Endothelial cell of umbilical vein (primary cell): ENCODE measurements around the gene WEE2. TPM values are rescaled to one million over a fixed set of nuclear protein-coding genes. Genes with fewer than 3 reads are reported as not detected.

Source experiments
- BruUV-seq: library from RNA; stranded (reverse); fragments of 400-500 nt; replicated peaks from 2 replicates; lab custom pipeline; 2021; lab: Mats Ljungman, UMichigan
- CTCF ChIA-PET: fragments of 300-600, 350-600 bp; sonication (Branson Sonifier 250); formaldehyde crosslinking; loops from one replicate; lab custom pipeline; 2021; ENCODE audit warnings: antibody characterized with exemption, inconsistent platforms; lab: Charles Lee
- POLR2A ChIA-PET: fragments of 300-600, 350-600 bp; sonication (Branson Sonifier 250); formaldehyde crosslinking; loops from one replicate; lab custom pipeline; 2021; ENCODE audit warnings: antibody characterized with exemption, inconsistent platforms; lab: Charles Lee
- DNase-seq: peaks from one replicate; pipeline ENCODE4 v3.0.0-alpha.2; 2011; ENCODE audit warnings: low read depth, low spot score
- FAIRE-seq: peaks from 2 replicates; lab custom pipeline; 2011; peaks lifted over from hg19 to GRCh38; lab: Jason Lieb, UNC
- H2AFZ ChIP-seq: 2 replicates; pipeline ENCODE4 v1.6.0; 2012; ENCODE audit warnings: low read depth, low read length, control low read depth, inconsistent platforms
- H3K27ac ChIP-seq: 2 replicates; pipeline ENCODE4 v1.5.1; 2011; ENCODE audit warnings: low read depth, mild to moderate bottlenecking, control low read depth, low read length, moderate library complexity; ENCODE audit not compliant: insufficient read depth
- H3K27me3 ChIP-seq, 2 experiments: 2 replicates each; pipeline versions ENCODE4 v1.6.0 to v1.6.1; 2011; ENCODE audit warnings: low read length in 2 of 2, mixed read lengths in 1 of 2; ENCODE audit not compliant: control insufficient read depth in 2 of 2, insufficient read depth in 2 of 2
- H3K36me3 ChIP-seq, 2 experiments: 2 replicates in 1 of 2; 3 replicates in 1 of 2; pipeline ENCODE4 v1.5.1; 2011; ENCODE audit warnings: low read length in 2 of 2, mild to moderate bottlenecking in 1 of 2, moderate library complexity in 1 of 2; ENCODE audit not compliant: control insufficient read depth in 2 of 2, insufficient read depth in 2 of 2; ENCODE audit errors: extremely low read depth in 1 of 2
- H3K4me1 ChIP-seq: 3 replicates; pipeline ENCODE4 v1.5.1; 2011; ENCODE audit warnings: mild to moderate bottlenecking, low read length; ENCODE audit not compliant: control insufficient read depth, insufficient read depth; ENCODE audit errors: extremely low read depth
- H3K4me2 ChIP-seq: 2 replicates; pipeline ENCODE4 v1.6.1; 2011; ENCODE audit warnings: low read length, control low read depth, mixed read lengths; ENCODE audit not compliant: insufficient read depth
- H3K4me3 ChIP-seq, 3 experiments: fragments of 200-600 bp in 1 of 3; sonication (generic), shearing (Covaris generic) in 1 of 3; replicated peaks in 1 of 3; 2 replicates each; pipeline ENCODE4 v1.5.1; 2011 to 2016; ENCODE audit warnings: control low read depth in 3 of 3, low read length in 3 of 3, mild to moderate bottlenecking in 2 of 3, inconsistent platforms in 1 of 3, low read depth in 1 of 3, moderate library complexity in 1 of 3; ENCODE audit not compliant: insufficient read depth in 1 of 3
- H3K79me2 ChIP-seq: 2 replicates; pipeline ENCODE4 v1.6.0; 2012; ENCODE audit warnings: low read length, inconsistent platforms; ENCODE audit not compliant: control insufficient read depth, insufficient read depth
- H3K9ac ChIP-seq: replicated peaks from 2 replicates; pipeline ENCODE3; 2011; ENCODE audit warnings: low read length, control low read depth; ENCODE audit not compliant: insufficient read depth; ENCODE audit errors: extremely low read depth
- H3K9me1 ChIP-seq: replicated peaks from 3 replicates; pipeline ENCODE4 v1.6.0; 2011; ENCODE audit warnings: mild to moderate bottlenecking, low read length; ENCODE audit not compliant: control insufficient read depth, insufficient read depth; ENCODE audit errors: extremely low read depth
- H3K9me3 ChIP-seq: replicated peaks from 2 replicates; pipeline ENCODE4 v1.5.1; 2012; ENCODE audit warnings: low read length, inconsistent platforms; ENCODE audit not compliant: control insufficient read depth, insufficient read depth
- H4K20me1 ChIP-seq: replicated peaks from 2 replicates; pipeline ENCODE3; 2011; ENCODE audit warnings: mild to moderate bottlenecking, low read length; ENCODE audit not compliant: control insufficient read depth, insufficient read depth; ENCODE audit errors: extremely low read depth
- EZH2 ChIP-seq: IDR thresholded peaks from 2 replicates; pipeline ENCODE4 v1.6.1; 2012; ENCODE audit warnings: borderline replicate concordance, low read depth, mild to moderate bottlenecking, moderate library complexity, low read length, inconsistent platforms; ENCODE audit not compliant: severe bottlenecking
- FOS ChIP-seq: IDR thresholded peaks from 2 replicates; pipeline ENCODE4 v1.6.1; 2011; ENCODE audit warnings: mild to moderate bottlenecking, low read length, moderate library complexity, borderline replicate concordance; ENCODE audit not compliant: insufficient read depth
- GATA2 ChIP-seq: IDR thresholded peaks from 2 replicates; pipeline ENCODE4 v1.7.0; 2011; ENCODE audit warnings: low read depth, mild to moderate bottlenecking, moderate library complexity, mixed read lengths, low read length; ENCODE audit not compliant: insufficient read length, insufficient read depth
- MYC ChIP-seq: IDR thresholded peaks from one replicate; pipeline ENCODE4 v1.6.1; 2011; ENCODE audit warnings: mild to moderate bottlenecking, low read depth, low read length
- POLR2A ChIP-seq: IDR thresholded peaks from 2 replicates; pipeline ENCODE4 v1.6.1; 2012; ENCODE audit warnings: low read depth, mild to moderate bottlenecking, control low read depth, low read length
- POLR2AphosphoS5 ChIP-seq: IDR thresholded peaks from 2 replicates; pipeline ENCODE4 v1.6.1; 2012; ENCODE audit warnings: low read depth, mild to moderate bottlenecking, control low read depth, low read length, moderate library complexity; ENCODE audit not compliant: insufficient read depth
- dilution Hi-C: fragments of 300-500 bp; cut with MboI; formaldehyde crosslinking; loops from one replicate; pipeline ENCODE4 v1.15.0; 2019; ENCODE audit warnings: low sequenced_read_pairs; ENCODE audit not compliant: extremely low pct_ligation_motif_present
- intact Hi-C: fragments of 100-400 bp; cut with micrococcal nuclease; formaldehyde crosslinking; loops from one replicate; pipeline ENCODE4 v1.10.0; 2022
- polyA plus RNA-seq, 4 experiments: library from polyadenylated mRNA; depleted of rRNA in 3 of 4; stranded (reverse) in 3 of 4; unstranded in 1 of 4; fragments of >200 nt; gene quantifications; 2 replicates each; pipeline versions ENCODE4 v1.2.1 to v1.2.3, GENCODE V29; 2011 to 2012; ENCODE audit warnings: missing spikeins in 1 of 4
- total RNA-seq: library from RNA; stranded (reverse); gene quantifications from 2 replicates; pipeline ENCODE4 v1.2.3, GENCODE V29; 2021
- TF ChIP-seq, protein P1 (sequence below), 2 donors: IDR thresholded peaks; 1 replicate in 1 of 2; 2 replicates in 1 of 2; pipeline ENCODE4 v1.5.1; 2011; ENCODE audit warnings: low read length in 2 of 2, mild to moderate bottlenecking in 2 of 2, moderate library complexity in 2 of 2, control low read depth in 1 of 2, inconsistent platforms in 1 of 2, low read depth in 1 of 2; ENCODE audit not compliant: insufficient read depth in 1 of 2; ENCODE audit errors: extremely low read depth in 1 of 2
- TF ChIP-seq, protein P2 (sequence below): IDR thresholded peaks from 2 replicates; pipeline ENCODE4 v1.6.1; 2011; ENCODE audit not compliant: insufficient read depth, insufficient read length

Gene WEE2
- total and polyA plus RNA-seq, 2 donors (not counting 3 experiments of a cell fraction or from before 2014, with no cell fraction given) = not detected

DNA sequence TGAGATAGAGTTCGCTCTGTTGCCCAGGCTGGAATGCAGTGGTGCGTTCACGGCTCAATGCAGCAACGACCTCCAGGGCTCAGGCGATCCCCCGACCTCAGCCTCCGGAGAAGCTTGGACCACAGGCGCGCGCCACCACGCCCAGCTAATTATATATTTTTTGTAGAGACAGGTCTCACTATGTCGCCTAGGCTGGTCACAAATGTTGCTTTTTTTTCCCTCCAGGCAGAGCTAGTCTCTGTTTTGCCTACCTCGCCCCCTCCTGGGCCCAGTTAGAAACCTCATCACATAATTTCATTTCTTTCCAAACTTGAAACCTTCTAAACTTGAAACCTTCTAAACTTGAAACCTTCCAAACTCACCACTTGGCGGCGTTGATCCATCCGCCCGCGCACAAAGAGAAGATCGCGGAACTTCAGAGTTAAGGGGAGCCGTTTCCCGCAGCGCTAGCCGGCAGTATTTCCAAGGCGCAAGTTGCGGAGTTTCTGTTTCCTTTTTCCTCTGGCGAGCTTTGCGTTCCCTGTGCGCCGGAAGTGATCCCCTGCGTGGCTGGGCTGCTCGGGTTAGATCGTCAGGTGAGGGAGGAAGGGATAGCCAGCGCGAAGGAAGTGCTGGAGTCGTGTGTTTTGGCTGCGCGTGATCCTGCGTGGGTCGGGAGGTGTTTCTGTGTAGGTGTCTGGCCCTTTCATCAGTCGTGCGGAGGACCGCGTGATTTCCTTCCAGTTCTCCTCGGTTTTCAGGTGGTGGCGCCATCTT, 29.9 kb downstream of the WEE2 start, which contains the start of gene SSBP1:
Gene SSBP1 (plus strand): TSS at position 523 of the 756 bp plus-strand sequence. CDS start 809 bp downstream, outside the sequence.
- Histone ChIP-seq H3K79me2 (peaks cover 36% of the 10 kb centered on the region), H3K9me1 (no peaks in the 10 kb centered on the region), H4K20me1 (no peaks in the 10 kb centered on the region), H3K36me3 (peaks cover 5 to 9% of the 10 kb centered on the region in 2 experiments), H3K9me3 (no peaks in the 10 kb centered on the region), H3K27me3 (no peaks in the 10 kb centered on the region), H3K4me1 (peaks cover 16% of the 10 kb centered on the region), H3K4me2 (peak within 1 kb of the TSS; percentile 98), H3K27ac (peak within 1 kb of the TSS; percentile 92), H3K9ac (peak within 1 kb of the TSS; percentile 98), H3K4me3 (peak within 1 kb of the TSS; percentile 74 to 99 (median 96)), H2AFZ (peak within 1 kb of the TSS; percentile 98)
- ChIA-PET POLR2A (interaction anchor here (0.6 to 1.0 kb wide), 2 partner anchors 64 to 1349 kb away, joined by 3 read pairs; no protein-coding TSS in a partner anchor), CTCF (interaction anchor here (0.7 to 3.3 kb wide), 31 partner anchors 9 to 1057 kb away, joined by 3 to 83 read pairs (median 5); partner anchors contain the start of genes AGK, DENND11, MRPS33 and WEE2)
- dilution Hi-C loops = no loop called here
- BruUV-seq = no TSS peak
- peak; percentile 99 for DNase-seq
- peak; percentile 94 for FAIRE-seq
- intact Hi-C loops = loop anchor here (1.0 kb wide), 7 partner anchors 37 to 724 kb away; partner anchors contain the start of genes AGK and MRPS33
- TF ChIP-seq EZH2 (no peak), FOS (peak; percentile 15), POLR2A (peak; percentile 89), GATA2 (no peak), POLR2AphosphoS5 (peak; percentile 76), MYC (peak; percentile 1)
- TF ChIP-seq, protein P1, sequence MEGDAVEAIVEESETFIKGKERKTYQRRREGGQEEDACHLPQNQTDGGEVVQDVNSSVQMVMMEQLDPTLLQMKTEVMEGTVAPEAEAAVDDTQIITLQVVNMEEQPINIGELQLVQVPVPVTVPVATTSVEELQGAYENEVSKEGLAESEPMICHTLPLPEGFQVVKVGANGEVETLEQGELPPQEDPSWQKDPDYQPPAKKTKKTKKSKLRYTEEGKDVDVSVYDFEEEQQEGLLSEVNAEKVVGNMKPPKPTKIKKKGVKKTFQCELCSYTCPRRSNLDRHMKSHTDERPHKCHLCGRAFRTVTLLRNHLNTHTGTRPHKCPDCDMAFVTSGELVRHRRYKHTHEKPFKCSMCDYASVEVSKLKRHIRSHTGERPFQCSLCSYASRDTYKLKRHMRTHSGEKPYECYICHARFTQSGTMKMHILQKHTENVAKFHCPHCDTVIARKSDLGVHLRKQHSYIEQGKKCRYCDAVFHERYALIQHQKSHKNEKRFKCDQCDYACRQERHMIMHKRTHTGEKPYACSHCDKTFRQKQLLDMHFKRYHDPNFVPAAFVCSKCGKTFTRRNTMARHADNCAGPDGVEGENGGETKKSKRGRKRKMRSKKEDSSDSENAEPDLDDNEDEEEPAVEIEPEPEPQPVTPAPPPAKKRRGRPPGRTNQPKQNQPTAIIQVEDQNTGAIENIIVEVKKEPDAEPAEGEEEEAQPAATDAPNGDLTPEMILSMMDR (IDR thresholded peaks at IDR 0.05; ENCODE audit: extremely low read depth in 1 of 2, insufficient read depth in 1 of 2, low read depth in 1 of 2, low read length in 2 of 2) = peak; percentile 76 to 86
- TF ChIP-seq, protein P2, sequence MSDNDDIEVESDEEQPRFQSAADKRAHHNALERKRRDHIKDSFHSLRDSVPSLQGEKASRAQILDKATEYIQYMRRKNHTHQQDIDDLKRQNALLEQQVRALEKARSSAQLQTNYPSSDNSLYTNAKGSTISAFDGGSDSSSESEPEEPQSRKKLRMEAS = peak; percentile 59
